Peyer's patch (tissue), 4 donors: Measurements from ENCODE around the gene C5AR2.

ENCODE experiments used
- CTCF ChIP-seq, 6 experiments: fragments of 450-650 bp in 4 of 6; fragments of 200-600 bp in 2 of 6; sonication (generic) in 1 of 6; IDR thresholded peaks; one replicate each; pipeline ENCODE4 v1.5.1; 2017 to 2019; ENCODE audit warnings: antibody characterized with exemption in 6 of 6, mild to moderate bottlenecking in 3 of 6, moderate library complexity in 1 of 6
- POLR2A ChIP-seq, 2 donors: fragments of 450-650 bp; IDR thresholded peaks; one replicate each; pipeline ENCODE4 v1.5.1; 2017; ENCODE audit warnings: antibody characterized with exemption in 2 of 2, mild to moderate bottlenecking in 2 of 2, moderate library complexity in 2 of 2

GRCh38 chr19:47296036-47296435 is 35.9 kb upstream of the C5AR2 start:
- peak; percentile 59 to 82 (median 78) for TF ChIP-seq CTCF (IDR thresholded peaks at IDR 0.05)
- TF ChIP-seq POLR2A (IDR thresholded peaks at IDR 0.05) = no peak
